Panc1 (cell line): ENCODE measurements around the gene INPP5F.

ENCODE experiments used
- POLR2AphosphoS5 ChIP-seq: IDR thresholded peaks from 2 replicates; pipeline ENCODE4 v1.6.1; 2012; ENCODE audit warnings: mild to moderate bottlenecking, low read depth, low read length, moderate library complexity
- TF ChIP-seq, protein P1 (sequence below): fragments of 450-650 bp; IDR thresholded peaks from 2 replicates; pipeline ENCODE4 v1.5.1; 2017; ENCODE audit warnings: mild to moderate bottlenecking
- TF ChIP-seq, protein P2 (sequence below), 2 experiments: IDR thresholded peaks; 2 replicates each; pipeline ENCODE4 v1.6.1; 2011 to 2012; ENCODE audit warnings: low read depth in 2 of 2, control low read depth in 1 of 2, low read length in 1 of 2, mild to moderate bottlenecking in 1 of 2, moderate library complexity in 1 of 2; ENCODE audit not compliant: insufficient read depth in 1 of 2

GRCh38 chr10:119680650-119681081 lies 45.2 kb upstream of the INPP5F start:
- TF ChIP-seq, protein P1, sequence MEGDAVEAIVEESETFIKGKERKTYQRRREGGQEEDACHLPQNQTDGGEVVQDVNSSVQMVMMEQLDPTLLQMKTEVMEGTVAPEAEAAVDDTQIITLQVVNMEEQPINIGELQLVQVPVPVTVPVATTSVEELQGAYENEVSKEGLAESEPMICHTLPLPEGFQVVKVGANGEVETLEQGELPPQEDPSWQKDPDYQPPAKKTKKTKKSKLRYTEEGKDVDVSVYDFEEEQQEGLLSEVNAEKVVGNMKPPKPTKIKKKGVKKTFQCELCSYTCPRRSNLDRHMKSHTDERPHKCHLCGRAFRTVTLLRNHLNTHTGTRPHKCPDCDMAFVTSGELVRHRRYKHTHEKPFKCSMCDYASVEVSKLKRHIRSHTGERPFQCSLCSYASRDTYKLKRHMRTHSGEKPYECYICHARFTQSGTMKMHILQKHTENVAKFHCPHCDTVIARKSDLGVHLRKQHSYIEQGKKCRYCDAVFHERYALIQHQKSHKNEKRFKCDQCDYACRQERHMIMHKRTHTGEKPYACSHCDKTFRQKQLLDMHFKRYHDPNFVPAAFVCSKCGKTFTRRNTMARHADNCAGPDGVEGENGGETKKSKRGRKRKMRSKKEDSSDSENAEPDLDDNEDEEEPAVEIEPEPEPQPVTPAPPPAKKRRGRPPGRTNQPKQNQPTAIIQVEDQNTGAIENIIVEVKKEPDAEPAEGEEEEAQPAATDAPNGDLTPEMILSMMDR = no peak
- TF ChIP-seq POLR2AphosphoS5 = no peak
- TF ChIP-seq, protein P2, sequence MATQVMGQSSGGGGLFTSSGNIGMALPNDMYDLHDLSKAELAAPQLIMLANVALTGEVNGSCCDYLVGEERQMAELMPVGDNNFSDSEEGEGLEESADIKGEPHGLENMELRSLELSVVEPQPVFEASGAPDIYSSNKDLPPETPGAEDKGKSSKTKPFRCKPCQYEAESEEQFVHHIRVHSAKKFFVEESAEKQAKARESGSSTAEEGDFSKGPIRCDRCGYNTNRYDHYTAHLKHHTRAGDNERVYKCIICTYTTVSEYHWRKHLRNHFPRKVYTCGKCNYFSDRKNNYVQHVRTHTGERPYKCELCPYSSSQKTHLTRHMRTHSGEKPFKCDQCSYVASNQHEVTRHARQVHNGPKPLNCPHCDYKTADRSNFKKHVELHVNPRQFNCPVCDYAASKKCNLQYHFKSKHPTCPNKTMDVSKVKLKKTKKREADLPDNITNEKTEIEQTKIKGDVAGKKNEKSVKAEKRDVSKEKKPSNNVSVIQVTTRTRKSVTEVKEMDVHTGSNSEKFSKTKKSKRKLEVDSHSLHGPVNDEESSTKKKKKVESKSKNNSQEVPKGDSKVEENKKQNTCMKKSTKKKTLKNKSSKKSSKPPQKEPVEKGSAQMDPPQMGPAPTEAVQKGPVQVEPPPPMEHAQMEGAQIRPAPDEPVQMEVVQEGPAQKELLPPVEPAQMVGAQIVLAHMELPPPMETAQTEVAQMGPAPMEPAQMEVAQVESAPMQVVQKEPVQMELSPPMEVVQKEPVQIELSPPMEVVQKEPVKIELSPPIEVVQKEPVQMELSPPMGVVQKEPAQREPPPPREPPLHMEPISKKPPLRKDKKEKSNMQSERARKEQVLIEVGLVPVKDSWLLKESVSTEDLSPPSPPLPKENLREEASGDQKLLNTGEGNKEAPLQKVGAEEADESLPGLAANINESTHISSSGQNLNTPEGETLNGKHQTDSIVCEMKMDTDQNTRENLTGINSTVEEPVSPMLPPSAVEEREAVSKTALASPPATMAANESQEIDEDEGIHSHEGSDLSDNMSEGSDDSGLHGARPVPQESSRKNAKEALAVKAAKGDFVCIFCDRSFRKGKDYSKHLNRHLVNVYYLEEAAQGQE (IDR thresholded peaks at IDR 0.05; ENCODE audit: insufficient read depth in 1 of 2, low read depth in 2 of 2, low read length in 1 of 2) = no peak
